ENCODE data around the gene PRR20G. TPM values are rescaled to one million over a fixed set of nuclear protein-coding genes. Genes with fewer than 3 reads are reported as not detected.

PRR20G gene
- total and polyA plus RNA-seq, 2 of the 4 experiments (the other 2 are of a cell fraction) = not detected

- no peak overlapping the region for H2BK20ac ChIP-seq (ENCODE audit: low read depth, low read length)
- H4K5ac ChIP-seq (ENCODE audit: low read depth, low read length) = no peak overlapping the region
- H4K91ac ChIP-seq (ENCODE audit: insufficient read depth, low read depth, low read length) = no peak overlapping the region
- TF ChIP-seq SMC3 (IDR thresholded peaks at IDR 0.05; ENCODE audit: low read depth, low read length) (no peak), CHD1 (IDR thresholded peaks at IDR 0.05; ENCODE audit: low read depth, low read length) (no peak)
- H3K14ac ChIP-seq (replicated peaks; ENCODE audit: low read depth, low read length) = no peak overlapping the region
- 64% methylated on average over 12 of the region's 18 CpGs; no CpG with 5 or more reads in 1 of the 2 experiments for WGBS, 2 experiments (ENCODE audit: extremely low coverage in 2 of 2, insufficient read length in 1 of 2)
- ATAC-seq (ENCODE audit: low read depth) (no peak), DNase-seq (no peak)
- H3K36me3 ChIP-seq (ENCODE audit: control insufficient read depth, insufficient read depth, low read length) = no peaks in the 10 kb centered on the region
- H3K4me3 ChIP-seq (ENCODE audit: insufficient read depth, low read depth, low read length) = no peak overlapping the region
- H2AFZ ChIP-seq (replicated peaks; ENCODE audit: low read length, poor library complexity) = no peak overlapping the region
- H2BK120ac ChIP-seq (ENCODE audit: low read depth, low read length) = no peak overlapping the region
- no peak overlapping the region for H2BK5ac ChIP-seq (ENCODE audit: low read depth, low read length, poor library complexity, severe bottlenecking)
- no peak overlapping the region for H2BK15ac ChIP-seq (ENCODE audit: low read depth, low read length)
- intact Hi-C loops (cut with micrococcal nuclease) = no loop called here
- POLR2A ChIA-PET (ENCODE audit: unreplicated experiment) = no interaction called here
- peak overlapping the region; percentile 55 for H2AK9ac ChIP-seq (replicated peaks; ENCODE audit: low read depth, low read length, poor library complexity)
- no peak overlapping the region for H4K8ac ChIP-seq (ENCODE audit: low read depth in 2 of 2, low read length in 2 of 2)
- BruUV-seq (replicated peaks) = no TSS peak
- dilution Hi-C loops (cut with HindIII; ENCODE audit: low sequenced_read_pairs, unreplicated experiment) = no loop called here
- no peaks in the 10 kb centered on the region for H4K20me1 ChIP-seq (ENCODE audit: insufficient read depth, low read length)
- no peak overlapping the region for H3K4ac ChIP-seq (ENCODE audit: low read depth, low read length)
- no peaks in the 10 kb centered on the region for H3K4me1 ChIP-seq (ENCODE audit: control insufficient read depth, insufficient read depth, low read length)
- no peak overlapping the region for H3K9ac ChIP-seq (ENCODE audit: low read depth, low read length)
- in situ Hi-C loops (cut with MboI; ENCODE audit: low sequenced_read_pairs) = no loop called here
- no peak overlapping the region for H3K4me2 ChIP-seq (ENCODE audit: low read depth, low read length)
- H3K9me3 ChIP-seq (ENCODE audit: control insufficient read depth, insufficient read depth, low read length) = no peaks in the 10 kb centered on the region
- no peaks in the 10 kb centered on the region for H3K79me1 ChIP-seq (ENCODE audit: low read depth in 1 of 2, low read length in 2 of 2)
- H2AK5ac ChIP-seq (ENCODE audit: low read depth, low read length) = no peak overlapping the region
- H3K27me3 ChIP-seq (ENCODE audit: control insufficient read depth, insufficient read depth, low read length) = peaks cover 8% of the 10 kb centered on the region
- no peak overlapping the region for H3K23ac ChIP-seq (ENCODE audit: low read depth, low read length)
- no peak overlapping the region for H3K18ac ChIP-seq (ENCODE audit: low read depth, low read length)
- H3K27ac ChIP-seq (ENCODE audit: insufficient read depth, low read length) = no peak overlapping the region
- CTCF ChIA-PET = no interaction called here
- no peak overlapping the region for H3K56ac ChIP-seq (ENCODE audit: extremely low read depth, insufficient read depth, low read length)
- no peaks in the 10 kb centered on the region for H3K9me1 ChIP-seq (ENCODE audit: insufficient read depth, low read length)
Measured at GRCh38 chr3:127306361-127307111, 18.7 kb upstream of the PRR20G start.

Data from IMR-90 (cell line).